Nephron progenitor cell (in vitro differentiated cells): ENCODE data around the gene SFXN1.

Experiments used
- DNase-seq: peaks from one replicate; pipeline ENCODE4 v3.0.0; 2021
- H3K27ac Mint-ChIP-seq: 2 replicates; pipeline ENCODE4 v1.8.0; 2021; ENCODE audit warnings: mild to moderate bottlenecking, moderate library complexity, mixed read lengths
- H3K27me3 Mint-ChIP-seq: 2 replicates; pipeline ENCODE4 v1.8.0; 2021; ENCODE audit warnings: mild to moderate bottlenecking, low read depth, mixed read lengths; ENCODE audit not compliant: poor library complexity
- H3K36me3 Mint-ChIP-seq: 2 replicates; pipeline ENCODE4 v1.8.0; 2021; ENCODE audit warnings: low read depth, mixed read lengths
- H3K4me1 Mint-ChIP-seq: 2 replicates; pipeline ENCODE4 v1.8.0; 2021; ENCODE audit warnings: mixed read lengths
- H3K4me3 Mint-ChIP-seq: 2 replicates; pipeline ENCODE4 v1.8.0; 2021; ENCODE audit warnings: mild to moderate bottlenecking, moderate library complexity, mixed read lengths
- H3K9me3 Mint-ChIP-seq: 2 replicates; pipeline ENCODE4 v1.8.0; 2021; ENCODE audit warnings: mild to moderate bottlenecking, moderate library complexity, mixed read lengths
- TF ChIP-seq, protein P1 (sequence below): fragments of 200-600 bp; sonication (generic); IDR thresholded peaks from 2 replicates; pipeline ENCODE4 v1.5.0; 2021; ENCODE audit warnings: antibody characterized with exemption

Gene SFXN1

DNA sequence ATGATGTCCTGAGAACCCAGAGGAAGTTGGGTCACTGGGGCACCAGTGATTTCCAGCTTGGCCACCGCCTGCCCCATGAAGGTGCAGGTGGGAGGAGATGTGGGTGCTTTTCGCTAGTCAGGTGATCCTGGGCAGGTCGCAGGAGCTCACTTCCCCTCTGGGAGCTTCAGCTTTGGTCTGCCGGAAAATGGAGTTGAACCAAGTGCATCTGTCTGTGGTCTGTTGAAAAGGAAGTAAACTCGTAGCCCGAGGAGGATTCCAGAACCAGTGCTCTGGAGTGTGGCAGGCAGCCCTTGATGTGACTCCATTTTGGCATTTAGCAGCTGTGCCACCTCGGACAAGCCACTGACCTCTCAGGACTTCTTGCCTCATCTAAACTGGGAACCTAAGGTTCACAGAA is 97.7 kb downstream of the SFXN1 start:
- TF ChIP-seq, protein P1, sequence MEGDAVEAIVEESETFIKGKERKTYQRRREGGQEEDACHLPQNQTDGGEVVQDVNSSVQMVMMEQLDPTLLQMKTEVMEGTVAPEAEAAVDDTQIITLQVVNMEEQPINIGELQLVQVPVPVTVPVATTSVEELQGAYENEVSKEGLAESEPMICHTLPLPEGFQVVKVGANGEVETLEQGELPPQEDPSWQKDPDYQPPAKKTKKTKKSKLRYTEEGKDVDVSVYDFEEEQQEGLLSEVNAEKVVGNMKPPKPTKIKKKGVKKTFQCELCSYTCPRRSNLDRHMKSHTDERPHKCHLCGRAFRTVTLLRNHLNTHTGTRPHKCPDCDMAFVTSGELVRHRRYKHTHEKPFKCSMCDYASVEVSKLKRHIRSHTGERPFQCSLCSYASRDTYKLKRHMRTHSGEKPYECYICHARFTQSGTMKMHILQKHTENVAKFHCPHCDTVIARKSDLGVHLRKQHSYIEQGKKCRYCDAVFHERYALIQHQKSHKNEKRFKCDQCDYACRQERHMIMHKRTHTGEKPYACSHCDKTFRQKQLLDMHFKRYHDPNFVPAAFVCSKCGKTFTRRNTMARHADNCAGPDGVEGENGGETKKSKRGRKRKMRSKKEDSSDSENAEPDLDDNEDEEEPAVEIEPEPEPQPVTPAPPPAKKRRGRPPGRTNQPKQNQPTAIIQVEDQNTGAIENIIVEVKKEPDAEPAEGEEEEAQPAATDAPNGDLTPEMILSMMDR: no peak
- peaks cover 14% of the 10 kb centered on the region for H3K4me1 Mint-ChIP-seq
- no peak overlapping the region for H3K4me3 Mint-ChIP-seq
- peaks cover 23% of the 10 kb centered on the region for H3K9me3 Mint-ChIP-seq
- DNase-seq: no peak
- no peak overlapping the region for H3K27ac Mint-ChIP-seq
- no peaks in the 10 kb centered on the region for H3K36me3 Mint-ChIP-seq
- H3K27me3 Mint-ChIP-seq: peaks cover 20% of the 10 kb centered on the region

DNA sequence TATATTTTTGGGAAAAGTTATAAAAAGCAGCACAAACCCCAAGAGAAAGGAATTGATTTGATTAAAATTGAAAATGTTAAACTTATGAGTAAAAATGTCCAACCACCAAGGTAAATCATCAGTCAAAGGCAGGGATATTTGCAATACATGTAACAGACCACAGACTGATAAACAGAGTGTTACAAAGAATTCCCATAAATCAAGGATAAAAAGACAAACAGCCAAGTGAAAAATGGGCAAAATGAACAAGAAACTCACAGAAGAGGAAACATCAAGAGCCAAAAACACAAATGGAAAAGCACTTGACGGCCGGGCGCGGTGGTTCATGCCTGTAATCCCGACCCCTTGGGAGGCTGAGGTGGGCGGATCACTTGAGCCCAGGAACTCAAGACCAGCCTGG is 98.2 kb downstream of the SFXN1 start:
- Mint-ChIP-seq H3K27me3 (peaks cover 20% of the 10 kb centered on the region), H3K36me3 (no peaks in the 10 kb centered on the region), H3K27ac (no peak overlapping the region), H3K4me1 (peaks cover 14% of the 10 kb centered on the region), H3K4me3 (no peak overlapping the region), H3K9me3 (peaks cover 23% of the 10 kb centered on the region)
- DNase-seq: no peak
- TF ChIP-seq, protein P1: no peak
